LNCaP clone FGC (cell line): Measurements from ENCODE around the gene HEG1.
A peak's percentile ranks its signal among the peaks of the same experiment; 100 is the strongest.

ENCODE experiments used
- DNase-seq: peaks from one replicate; pipeline ENCODE4 v3.0.0-alpha.2; 2011; ENCODE audit warnings: low read depth
- H3K4me3 ChIP-seq: 2 replicates; pipeline ENCODE4 v1.5.1; 2011; ENCODE audit warnings: mild to moderate bottlenecking, low read depth, low read length, control low read depth
- CTCF ChIP-seq: IDR thresholded peaks from 2 replicates; pipeline ENCODE4 v1.5.1; 2012; ENCODE audit warnings: mild to moderate bottlenecking; ENCODE audit not compliant: control insufficient read depth, insufficient read depth; ENCODE audit errors: extremely low read depth

The HEG1 gene

GRCh38 chr3:125072301-125072700, 16.5 kb upstream of the HEG1 start:
- no peak for DNase-seq
- no peak overlapping the region for H3K4me3 ChIP-seq
- no peak for TF ChIP-seq CTCF

- H3K4me3 ChIP-seq = no peak overlapping the region
- no peak for TF ChIP-seq CTCF
- no peak for DNase-seq
Measured at GRCh38 chr3:125069968-125070745, 14.4 kb upstream of the HEG1 start.

GRCh38 chr3:125069452-125069851, 13.7 kb upstream of the HEG1 start:
- DNase-seq = no peak
- TF ChIP-seq CTCF = no peak

GRCh38 chr3:125068265-125068664, 12.5 kb upstream of the HEG1 start:
- H3K4me3 ChIP-seq = no peak overlapping the region
- no peak for DNase-seq
- TF ChIP-seq CTCF = no peak

More at GRCh38 chr3:125069452-125069851, 13.7 kb upstream of the HEG1 start:
- H3K4me3 ChIP-seq = no peak overlapping the region

GRCh38 chr3:125067225-125067624, 11.4 kb upstream of the HEG1 start:
- H3K4me3 ChIP-seq = no peak overlapping the region
- TF ChIP-seq CTCF = no peak
- no peak for DNase-seq

- DNase-seq = peak; percentile 77
- TF ChIP-seq CTCF = no peak
- no peak overlapping the region for H3K4me3 ChIP-seq
Measured at GRCh38 chr3:125062904-125063618, 7.3 kb upstream of the HEG1 start.

- TF ChIP-seq CTCF = no peak
- H3K4me3 ChIP-seq = no peak overlapping the region
- DNase-seq = no peak
Measured at GRCh38 chr3:125061646-125062045, 5.8 kb upstream of the HEG1 start.
